HK-2 (cell line): ENCODE measurements around the gene CD7.

Source experiments
- DNase-seq: peaks from one replicate; pipeline ENCODE4 v3.0.0-alpha.2; 2018; ENCODE audit not compliant: unreplicated experiment

Gene CD7

DNA sequence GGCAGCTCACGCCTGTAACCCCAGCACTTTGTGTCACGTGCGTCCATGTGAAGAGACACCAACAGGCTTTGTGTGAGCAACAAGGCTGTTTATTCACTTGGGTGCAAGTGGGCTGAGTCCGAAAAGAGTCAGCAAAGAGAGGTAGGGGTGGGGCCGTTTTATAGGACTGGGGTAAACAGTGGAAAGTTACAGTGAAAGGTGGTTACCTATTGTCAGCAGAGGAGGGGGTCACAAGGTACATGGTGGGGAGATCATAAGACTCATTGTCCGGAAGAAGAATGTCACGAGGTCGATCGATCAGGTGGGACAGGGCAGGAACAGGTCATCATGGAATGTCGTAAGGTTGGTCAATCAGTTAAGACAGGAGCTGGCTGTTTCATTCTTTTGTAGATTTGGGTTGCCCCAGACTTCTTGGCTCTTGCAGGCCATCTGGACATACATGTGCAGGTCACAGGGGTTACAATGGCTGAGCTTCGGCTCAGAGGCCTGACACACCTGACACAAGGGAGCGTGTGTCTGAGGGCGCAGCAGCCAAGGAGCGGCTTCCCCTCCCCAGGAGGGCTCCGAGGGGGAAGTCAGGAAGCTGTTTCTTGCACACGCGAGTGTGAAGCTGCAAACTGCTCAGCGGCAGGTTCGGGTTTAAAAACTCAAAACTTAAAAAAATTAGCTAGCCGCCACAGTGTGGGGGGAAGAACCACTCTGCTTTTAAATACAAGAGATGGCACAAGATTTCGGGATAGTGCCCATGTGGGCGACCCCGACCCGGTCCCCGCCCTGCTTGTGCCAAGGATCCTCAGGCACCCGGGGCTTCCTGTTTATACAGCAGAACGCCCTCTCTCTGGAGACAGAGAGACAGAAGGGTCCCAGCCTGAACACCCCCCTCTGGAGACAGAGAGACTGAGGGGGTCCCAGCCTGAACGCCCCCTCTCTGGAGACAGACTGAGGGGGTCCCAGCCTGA lies 29.2 kb upstream of the CD7 start:
- DNase-seq: no peak

- no peak for DNase-seq
Observed at GRCh38 chr17:82345151-82345976, 28.0 kb upstream of the CD7 start.

DNA sequence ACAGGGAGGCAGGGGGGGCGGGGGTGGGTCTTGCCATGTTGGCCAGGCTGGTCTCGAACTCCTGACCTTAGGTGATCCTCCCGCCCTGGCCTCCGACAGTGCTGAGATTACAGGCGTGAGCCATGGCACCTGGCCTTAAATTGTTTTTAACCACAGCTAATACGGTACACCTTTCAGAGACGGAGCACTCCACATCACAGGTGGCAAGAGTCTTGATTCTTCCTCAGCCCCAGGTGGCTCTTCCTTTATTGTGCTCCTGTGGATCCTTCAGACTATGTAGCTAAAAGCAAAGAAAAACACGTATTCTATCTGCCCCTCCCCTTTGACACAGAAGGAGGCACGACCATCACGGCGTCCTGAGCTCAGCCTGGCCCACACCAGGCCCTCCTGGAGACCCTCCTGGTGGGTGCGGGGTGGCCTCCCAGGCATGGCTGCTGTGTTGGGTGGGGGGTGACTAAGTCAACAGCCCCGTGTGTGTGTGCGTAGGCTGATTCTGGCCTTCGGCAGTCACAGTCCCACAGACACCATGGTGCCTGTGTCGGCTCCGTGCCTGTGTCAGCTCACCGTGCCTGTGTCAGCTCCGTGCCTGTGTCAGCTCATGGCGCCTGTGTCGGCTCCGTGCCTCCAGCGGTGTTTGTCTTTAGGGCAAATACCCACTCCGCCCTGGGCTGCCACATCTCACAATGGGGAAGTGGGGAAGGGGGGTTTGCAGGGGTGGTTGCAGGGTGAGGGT lies 26.9 kb upstream of the CD7 start:
- DNase-seq: no peak

GRCh38 chr17:82343560-82343959 lies 26.2 kb upstream of the CD7 start:
- no peak for DNase-seq

DNA sequence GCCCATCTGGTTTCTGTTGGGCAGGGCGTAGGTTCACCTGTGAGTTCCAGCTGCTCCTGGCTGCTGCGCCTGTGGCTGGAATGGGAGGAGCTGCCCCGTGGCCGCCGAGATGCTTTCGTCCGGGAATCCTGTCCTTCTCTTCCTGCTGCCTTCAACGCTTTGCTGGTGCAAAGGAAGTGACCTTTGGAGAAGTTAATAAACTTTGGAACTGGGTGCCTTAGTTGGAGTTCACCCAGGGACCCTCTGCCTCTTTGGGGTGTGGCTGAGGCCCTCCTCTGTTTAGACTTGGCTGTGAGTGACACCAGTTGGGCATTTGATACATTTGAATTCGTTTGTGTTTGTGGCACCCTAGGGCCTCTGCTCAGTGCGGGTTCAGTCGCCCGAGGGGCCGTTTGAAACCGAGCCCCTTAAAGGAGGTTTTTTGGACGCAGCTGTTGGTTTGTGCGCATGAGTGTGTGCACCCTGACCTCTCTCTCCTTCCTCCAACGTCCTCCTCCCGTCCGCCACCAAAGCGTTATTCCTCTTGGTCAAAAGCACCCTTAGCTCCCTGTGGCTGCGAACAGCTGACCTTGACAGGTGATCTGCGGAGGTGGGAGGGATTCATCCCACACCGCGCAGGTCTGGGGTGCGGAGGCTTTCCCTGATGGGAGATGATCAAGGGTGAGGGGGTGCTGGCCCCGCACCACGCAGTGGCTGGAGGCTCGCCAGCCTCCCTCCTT lies 25.1 kb upstream of the CD7 start:
- DNase-seq: no peak

- DNase-seq: no peak
Observed at GRCh38 chr17:82339634-82340580, 22.5 kb upstream of the CD7 start.

DNA sequence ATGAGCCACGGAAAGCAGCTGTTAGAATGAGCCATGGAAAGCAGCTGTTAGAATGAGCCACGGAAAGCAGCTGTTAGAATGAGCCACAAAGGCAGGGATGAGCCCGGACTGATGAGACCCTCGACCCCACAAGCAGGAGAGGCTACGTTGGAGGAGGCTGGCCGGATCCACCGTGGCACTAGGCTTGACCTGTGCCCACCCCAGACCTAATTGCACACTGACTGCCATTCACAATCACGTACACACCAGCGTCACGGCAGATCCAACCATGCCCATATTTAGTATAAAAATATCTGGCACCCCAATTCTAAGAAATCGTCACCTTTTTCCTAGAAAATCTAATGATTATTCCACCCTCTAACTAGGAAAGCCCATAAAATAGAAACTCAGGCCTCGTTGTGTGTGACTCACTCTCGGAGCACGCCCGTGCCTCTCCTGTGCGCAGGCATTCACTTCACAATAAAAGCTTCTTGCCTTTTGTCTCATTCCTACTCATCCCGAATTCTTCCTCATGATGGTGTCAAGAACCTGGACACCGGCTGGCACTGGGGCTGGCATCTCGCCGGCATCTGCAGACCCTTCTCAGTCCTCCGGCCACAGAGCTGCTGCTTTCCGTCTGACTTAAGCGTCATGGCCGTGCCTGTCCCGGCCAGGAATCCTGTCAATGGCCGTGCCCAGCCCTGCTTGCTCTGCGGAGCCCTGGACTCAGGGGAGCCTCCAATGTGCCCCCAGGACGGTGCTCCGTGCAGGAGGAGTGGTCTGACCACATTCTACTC lies 21.6 kb upstream of the CD7 start:
- peak; percentile 70 for DNase-seq

- no peak for DNase-seq
Observed at GRCh38 chr17:82334622-82335394, 17.4 kb upstream of the CD7 start.

DNA sequence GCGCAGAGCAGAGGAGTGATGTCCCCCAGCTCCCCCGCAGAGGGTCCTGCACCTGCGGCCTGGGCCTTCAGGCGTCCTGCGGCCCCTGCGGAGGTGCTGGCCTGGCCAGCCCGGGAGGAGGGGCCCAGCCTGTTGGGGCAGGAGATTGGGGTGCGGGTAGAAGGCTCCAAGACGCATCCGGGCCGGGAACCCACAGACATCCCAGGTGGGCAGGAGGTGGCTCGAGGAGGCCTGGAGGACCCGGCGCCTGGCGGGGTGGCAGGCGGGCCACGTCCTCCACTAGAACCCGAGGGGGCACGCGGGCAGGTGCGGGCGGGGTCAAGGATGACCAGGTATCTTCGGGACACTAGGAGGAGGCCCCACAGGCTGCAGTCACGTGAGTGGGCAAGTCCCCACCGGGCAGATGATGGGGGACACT lies 16.8 kb upstream of the CD7 start:
- no peak for DNase-seq

- DNase-seq: no peak
Observed at GRCh38 chr17:82333279-82334171, 16.1 kb upstream of the CD7 start, which contains the start of gene SECTM1. SECTM1 (minus strand) TSS chr17:82333766; CDS start chr17:82327240, 6,526 bp downstream.

GRCh38 chr17:82332669-82333278 lies 15.4 kb upstream of the CD7 start:
- peak; percentile 60 for DNase-seq

DNA sequence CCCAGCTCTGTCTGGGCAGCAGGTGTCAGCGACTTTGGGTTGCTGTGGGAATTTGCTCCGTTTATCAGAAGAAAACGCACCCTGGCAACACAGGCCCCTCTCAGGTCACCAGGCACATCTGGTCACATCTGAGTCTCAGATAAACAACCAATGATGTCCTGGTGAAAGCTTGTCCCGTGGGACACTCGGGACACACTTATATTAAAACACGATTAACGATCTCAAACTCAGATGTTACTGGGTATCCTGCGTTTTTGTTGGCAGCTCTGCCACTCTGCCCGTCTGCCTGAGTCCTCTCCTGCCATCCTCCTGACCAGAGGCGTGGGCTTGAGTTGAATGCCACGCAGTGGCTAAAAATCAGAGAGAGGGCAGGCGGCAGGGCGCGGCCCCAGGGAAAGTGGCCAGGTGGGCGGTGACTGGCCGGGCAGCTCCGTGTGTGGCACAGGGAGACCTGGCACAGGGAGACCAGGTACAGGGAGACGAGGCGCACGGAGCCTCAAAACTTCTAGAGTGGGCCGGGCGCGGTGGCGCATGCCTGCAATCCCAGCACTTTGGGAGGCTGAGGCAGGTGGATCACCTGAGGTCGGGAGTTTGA lies 14.0 kb upstream of the CD7 start:
- no peak for DNase-seq

GRCh38 chr17:82330322-82331239 lies 13.2 kb upstream of the CD7 start:
- DNase-seq: peak; percentile 68

- DNase-seq: no peak
Observed at GRCh38 chr17:82329683-82330321, 12.4 kb upstream of the CD7 start.

DNA sequence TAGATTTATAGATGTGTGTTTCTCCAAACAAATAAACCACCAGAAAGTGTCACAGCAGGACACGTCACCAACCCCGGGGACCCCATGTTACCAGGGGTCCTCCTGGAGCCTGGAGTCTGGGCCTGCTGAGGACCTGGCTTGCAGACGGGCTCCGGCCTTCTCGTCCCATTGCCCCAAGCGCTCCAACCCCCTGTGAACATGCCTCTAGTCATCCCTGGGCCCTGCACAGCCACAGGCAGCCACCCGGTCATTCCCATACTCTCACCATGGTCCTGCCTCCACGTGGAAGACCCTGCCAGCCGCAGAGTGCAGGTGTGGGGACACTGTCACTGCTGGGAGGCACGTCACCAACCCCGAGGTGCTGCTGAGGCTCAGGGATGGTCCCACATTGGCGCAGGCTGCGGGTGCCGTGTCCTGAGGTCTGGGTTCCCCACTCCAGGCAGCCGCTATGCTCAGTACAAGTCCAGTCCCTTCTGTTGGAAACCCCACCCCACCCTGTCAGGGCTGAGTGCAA lies 11.6 kb upstream of the CD7 start:
- DNase-seq: no peak
